ENCODE results near the gene KRT33A.

DNA sequence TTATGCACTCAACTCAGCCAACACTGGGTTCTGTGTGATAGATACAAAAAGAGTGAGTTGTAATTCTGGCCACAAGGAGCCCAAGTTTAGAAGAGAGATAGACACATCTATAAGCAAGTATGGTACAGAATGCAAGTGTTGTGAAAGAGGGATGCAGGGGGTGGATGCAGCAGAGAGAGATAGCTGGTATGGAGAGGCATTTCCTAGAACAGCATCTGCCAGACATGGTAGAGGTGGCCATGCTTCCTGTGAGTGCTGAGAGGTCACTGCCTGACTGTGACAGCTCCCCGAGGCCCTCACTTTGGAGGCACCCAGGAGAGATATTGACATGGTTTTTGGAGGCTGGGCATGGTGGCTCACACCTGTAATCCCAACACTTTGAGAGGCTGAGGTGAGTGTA, 39.5 kb downstream of the KRT33A start:
- TF ChIP-seq GATA2 (IDR thresholded peaks at IDR 0.05; ENCODE audit: low read depth, low read length) (no peak), GATA3 (IDR thresholded peaks at IDR 0.05; ENCODE audit: low read depth, low read length) (no peak)
